ENCODE measurements around the gene ACKR2.

ACKR2 gene

DNA sequence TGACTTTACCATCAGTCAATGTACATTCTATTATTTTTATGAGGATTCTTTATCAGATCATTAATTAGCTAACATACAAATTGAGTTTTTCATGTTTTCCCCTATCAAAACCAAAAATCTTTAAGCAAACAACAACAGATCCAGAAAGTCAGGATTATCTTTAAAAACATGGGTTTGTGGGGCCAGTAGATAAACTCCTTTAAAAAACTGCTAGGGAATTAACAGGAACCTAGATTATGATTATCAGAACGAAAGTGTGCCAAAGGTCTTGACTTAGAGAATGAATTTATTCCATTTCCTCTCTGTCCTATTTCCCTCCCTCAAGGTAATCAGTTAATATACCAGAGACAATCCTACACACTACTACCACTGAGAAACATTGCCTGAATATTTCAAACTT is 23.0 kb upstream of the ACKR2 start:
- DNase-seq (ENCODE audit: low read depth, low spot score) = no peak
- TF ChIP-seq, protein P1, sequence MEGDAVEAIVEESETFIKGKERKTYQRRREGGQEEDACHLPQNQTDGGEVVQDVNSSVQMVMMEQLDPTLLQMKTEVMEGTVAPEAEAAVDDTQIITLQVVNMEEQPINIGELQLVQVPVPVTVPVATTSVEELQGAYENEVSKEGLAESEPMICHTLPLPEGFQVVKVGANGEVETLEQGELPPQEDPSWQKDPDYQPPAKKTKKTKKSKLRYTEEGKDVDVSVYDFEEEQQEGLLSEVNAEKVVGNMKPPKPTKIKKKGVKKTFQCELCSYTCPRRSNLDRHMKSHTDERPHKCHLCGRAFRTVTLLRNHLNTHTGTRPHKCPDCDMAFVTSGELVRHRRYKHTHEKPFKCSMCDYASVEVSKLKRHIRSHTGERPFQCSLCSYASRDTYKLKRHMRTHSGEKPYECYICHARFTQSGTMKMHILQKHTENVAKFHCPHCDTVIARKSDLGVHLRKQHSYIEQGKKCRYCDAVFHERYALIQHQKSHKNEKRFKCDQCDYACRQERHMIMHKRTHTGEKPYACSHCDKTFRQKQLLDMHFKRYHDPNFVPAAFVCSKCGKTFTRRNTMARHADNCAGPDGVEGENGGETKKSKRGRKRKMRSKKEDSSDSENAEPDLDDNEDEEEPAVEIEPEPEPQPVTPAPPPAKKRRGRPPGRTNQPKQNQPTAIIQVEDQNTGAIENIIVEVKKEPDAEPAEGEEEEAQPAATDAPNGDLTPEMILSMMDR (IDR thresholded peaks at IDR 0.05; ENCODE audit: low read depth, low read length) = no peak

DNA sequence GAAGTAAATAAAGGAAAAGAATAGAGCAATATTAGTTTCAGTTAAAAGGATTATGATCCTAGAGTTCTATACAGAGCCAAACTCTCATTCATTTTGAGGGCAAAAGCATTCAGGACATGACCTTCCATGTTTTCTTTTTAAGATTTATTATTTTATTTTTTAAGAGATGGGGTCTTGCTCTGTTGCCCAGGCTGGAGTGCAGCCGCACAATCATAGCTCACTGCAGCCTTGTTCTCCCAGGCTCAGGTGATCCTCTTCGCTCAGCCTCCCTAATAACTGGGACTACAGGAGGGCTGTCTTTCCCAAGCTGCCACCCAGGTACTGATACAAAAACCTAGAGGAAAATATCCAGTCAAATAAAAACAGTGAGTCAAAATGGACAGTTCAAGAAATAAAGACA is 22.6 kb upstream of the ACKR2 start:
- in situ Hi-C loops (cut with HindIII; ENCODE audit: low sequenced_read_pairs) = no loop called here
- TF ChIP-seq, protein P1 (IDR thresholded peaks at IDR 0.05; ENCODE audit: low read depth, low read length) = no peak
- no peak for DNase-seq (ENCODE audit: low read depth, low spot score)
- H3K4me3 ChIP-seq (ENCODE audit: low read depth, low read length) = no peak overlapping the region

More for the DNA sequence above, 23.0 kb upstream of the ACKR2 start:
- H3K4me3 ChIP-seq (ENCODE audit: low read depth, low read length) = no peak overlapping the region
- in situ Hi-C loops (cut with HindIII; ENCODE audit: low sequenced_read_pairs) = no loop called here

- TF ChIP-seq, protein P1 (IDR thresholded peaks at IDR 0.05; ENCODE audit: low read depth, low read length) = no peak
- H3K4me3 ChIP-seq (ENCODE audit: low read depth, low read length) = no peak overlapping the region
- DNase-seq (ENCODE audit: low read depth, low spot score) = no peak
- in situ Hi-C loops (cut with HindIII; ENCODE audit: low sequenced_read_pairs) = no loop called here
Observed at GRCh38 chr3:42790714-42791229, 18.5 kb upstream of the ACKR2 start.

DNA sequence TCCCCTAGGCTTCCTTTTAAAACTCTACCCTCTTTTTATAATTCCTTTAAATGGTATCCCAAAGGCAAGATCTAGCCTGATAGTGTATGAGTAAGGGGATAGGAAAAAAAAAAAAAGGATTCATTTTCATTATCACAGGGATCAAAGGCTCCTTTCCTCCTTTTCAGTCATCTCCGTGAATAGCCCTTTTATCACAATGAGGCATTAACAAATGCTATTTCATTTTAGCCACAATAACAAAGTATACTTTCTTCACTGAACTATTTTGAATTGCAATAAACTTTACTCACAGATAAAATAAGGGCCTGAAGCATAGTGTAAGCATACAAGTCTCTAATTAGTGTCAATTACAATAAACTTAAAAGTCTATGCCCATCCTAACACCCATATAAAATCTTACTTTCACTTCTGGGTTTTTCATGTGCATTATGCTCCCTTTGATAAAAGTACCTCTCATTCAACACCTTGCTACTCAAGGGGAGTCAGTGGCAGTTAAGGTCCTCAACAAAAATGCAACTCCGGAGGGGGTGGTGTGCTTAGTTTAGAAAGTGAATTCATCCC is 13.5 kb upstream of the ACKR2 start:
- TF ChIP-seq, protein P1 (IDR thresholded peaks at IDR 0.05; ENCODE audit: low read depth, low read length) = no peak
- in situ Hi-C loops (cut with HindIII; ENCODE audit: low sequenced_read_pairs) = no loop called here
- DNase-seq (ENCODE audit: low read depth, low spot score) = no peak

DNA sequence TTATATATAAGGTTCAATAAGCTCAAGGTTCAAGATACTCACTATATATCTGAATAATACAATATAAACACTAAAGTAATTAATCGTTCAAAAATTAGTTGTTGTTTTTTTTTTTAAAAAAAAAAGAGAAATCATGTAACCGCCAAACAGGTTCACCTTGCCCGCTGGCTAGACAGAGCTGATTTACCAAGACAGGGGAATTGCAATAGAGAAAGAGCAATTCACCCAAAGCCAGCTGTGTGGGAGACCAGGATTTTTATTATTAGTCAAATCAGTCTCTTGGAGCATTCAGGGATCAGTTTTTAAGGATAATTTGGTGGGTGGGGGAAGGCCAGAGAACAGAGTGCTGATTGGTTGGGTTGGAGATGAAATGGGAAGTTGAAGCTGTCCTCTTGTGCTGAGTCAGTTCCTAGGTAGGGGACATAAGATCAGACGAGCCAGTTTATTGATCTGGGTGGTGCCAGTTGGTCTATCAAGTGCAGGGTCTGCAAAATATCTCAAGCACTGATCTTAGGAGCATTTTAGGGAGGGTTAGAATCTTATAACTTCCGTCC is 12.8 kb upstream of the ACKR2 start:
- TF ChIP-seq, protein P1 (IDR thresholded peaks at IDR 0.05; ENCODE audit: low read depth, low read length) = no peak
- H3K4me3 ChIP-seq (ENCODE audit: low read depth, low read length) = no peak overlapping the region
- in situ Hi-C loops (cut with HindIII; ENCODE audit: low sequenced_read_pairs) = no loop called here
- DNase-seq (ENCODE audit: low read depth, low spot score) = no peak

More for the DNA sequence above, 13.5 kb upstream of the ACKR2 start:
- H3K4me3 ChIP-seq (ENCODE audit: low read depth, low read length) = no peak overlapping the region

- no peak overlapping the region for H3K4me3 ChIP-seq (ENCODE audit: low read depth, low read length)
- in situ Hi-C loops (cut with HindIII; ENCODE audit: low sequenced_read_pairs) = no loop called here
- TF ChIP-seq, protein P1 (IDR thresholded peaks at IDR 0.05; ENCODE audit: low read depth, low read length) = no peak
- DNase-seq (ENCODE audit: low read depth, low spot score) = no peak
Observed at GRCh38 chr3:42799376-42799775, 9.9 kb upstream of the ACKR2 start.

All from astrocyte of the spinal cord (primary cell).